T follicular helper cell (primary cell): ENCODE data around the gene SLC25A47.
"Not testable (repeated sequence)": the region's sequence is repeated elsewhere in the genome, so short reads cannot be mapped to it uniquely, and the experiment has no call there.

Source experiments
- DNase-seq: peaks from one replicate; pipeline ENCODE4 v3.0.0-alpha.2; 2020; ENCODE audit warnings: low read depth

Gene SLC25A47

GRCh38 chr14:100289916-100290606, 33.1 kb upstream of the SLC25A47 start:
- DNase-seq: no peak

GRCh38 chr14:100290607-100291304, 32.4 kb upstream of the SLC25A47 start:
- DNase-seq: no peak

- no peak for DNase-seq
Measured at GRCh38 chr14:100291305-100292075, 31.6 kb upstream of the SLC25A47 start.

DNA sequence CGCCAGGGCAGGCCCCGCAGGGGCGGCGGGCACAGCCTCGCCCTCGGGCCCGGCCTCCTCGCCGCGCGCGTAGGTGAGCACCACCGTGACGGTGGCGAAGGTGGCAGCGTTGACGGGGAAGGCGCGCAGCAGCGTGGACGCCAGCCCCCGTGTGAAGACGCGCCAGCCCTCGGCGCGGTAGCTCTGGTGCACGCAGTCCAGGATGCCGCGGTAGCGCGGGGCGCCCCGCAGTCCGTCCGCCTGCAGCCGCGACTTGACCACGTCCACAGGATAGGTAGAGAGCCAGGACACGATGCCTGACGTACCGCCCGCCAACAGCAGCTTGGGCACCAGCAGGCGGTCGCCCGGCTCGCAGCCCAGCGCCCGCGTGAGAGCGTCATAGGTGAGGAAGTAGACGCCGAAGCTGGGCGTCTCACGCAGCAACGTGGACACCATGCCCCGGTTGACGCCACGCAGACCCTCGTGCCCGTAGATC, 30.8 kb upstream of the SLC25A47 start:
- DNase-seq: no peak

- no peak for DNase-seq
Measured at GRCh38 chr14:100292776-100293461, 30.2 kb upstream of the SLC25A47 start.

DNA sequence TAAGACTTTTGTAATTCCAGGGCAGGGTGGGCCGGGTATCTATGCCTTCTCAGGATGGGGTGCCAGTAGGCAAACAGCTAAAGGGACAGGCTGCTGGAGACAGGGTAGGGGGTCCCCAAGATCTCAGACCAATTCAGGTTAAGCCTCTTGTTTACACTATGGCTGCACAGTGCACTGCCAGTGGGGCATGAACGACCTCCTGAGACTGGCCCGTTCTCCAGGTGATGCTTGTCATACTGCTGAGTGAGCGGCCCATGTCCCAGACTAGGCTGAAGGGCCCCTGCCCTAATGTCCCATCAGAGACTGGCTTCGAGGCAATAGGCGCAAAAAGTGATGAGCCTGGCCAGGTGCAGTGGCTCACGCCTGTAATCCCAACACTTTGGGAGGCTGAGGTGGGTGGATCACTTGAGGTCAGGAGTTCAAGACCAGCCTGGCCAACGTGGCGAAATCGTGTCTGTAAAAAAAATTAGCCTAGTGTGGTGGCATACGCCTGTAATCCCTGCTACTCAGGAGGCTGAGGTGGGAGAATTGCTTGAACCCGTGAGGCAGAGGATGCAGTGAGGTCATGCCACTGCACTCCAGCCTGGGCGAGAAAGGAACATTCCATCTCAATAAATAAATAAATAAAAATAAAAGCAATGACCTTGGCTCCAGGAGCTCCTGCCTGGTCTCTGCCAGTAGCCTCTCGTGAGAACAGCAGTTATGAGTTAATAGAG, 29.5 kb upstream of the SLC25A47 start:
- no peak for DNase-seq

- no peak for DNase-seq
Measured at GRCh38 chr14:100294213-100294962, 28.8 kb upstream of the SLC25A47 start.

GRCh38 chr14:100294963-100295330, 28.2 kb upstream of the SLC25A47 start:
- no peak for DNase-seq

DNA sequence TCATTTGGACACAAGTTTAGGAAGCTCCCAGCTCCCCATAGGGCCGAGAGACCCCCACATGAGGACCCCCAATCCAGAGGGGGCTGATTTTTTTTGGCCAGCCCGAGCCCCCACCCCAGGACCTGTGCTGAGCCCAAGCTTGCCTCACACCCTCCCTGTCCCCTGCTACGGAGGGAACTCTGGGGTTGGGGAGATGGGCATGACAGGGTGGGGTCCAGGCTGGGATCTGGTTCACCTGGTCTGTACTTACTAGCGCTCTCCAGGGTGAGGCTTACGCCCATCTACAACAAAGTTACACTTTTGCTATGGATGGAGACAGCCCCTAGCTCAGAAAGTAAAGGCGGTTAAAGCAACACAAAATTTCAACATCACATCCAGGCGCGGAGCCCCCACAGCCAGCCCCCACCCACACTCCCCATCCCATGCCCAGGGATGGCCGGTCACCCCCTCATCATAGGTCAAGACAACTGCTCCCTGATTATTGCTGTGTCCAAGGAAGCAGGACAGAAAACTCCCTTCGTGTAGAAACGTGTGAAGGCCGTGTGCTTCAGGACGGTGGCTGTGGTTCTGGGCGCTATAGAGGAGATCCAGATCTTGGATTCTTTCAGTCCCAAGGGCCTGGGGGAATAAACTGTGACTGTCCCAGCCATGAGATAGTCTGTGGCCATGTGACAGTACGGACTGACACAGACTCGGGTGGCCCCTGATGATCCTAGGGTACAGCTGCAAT, 27.6 kb upstream of the SLC25A47 start:
- DNase-seq: no peak

- no peak for DNase-seq
Measured at GRCh38 chr14:100296106-100296651, 27.0 kb upstream of the SLC25A47 start.

DNA sequence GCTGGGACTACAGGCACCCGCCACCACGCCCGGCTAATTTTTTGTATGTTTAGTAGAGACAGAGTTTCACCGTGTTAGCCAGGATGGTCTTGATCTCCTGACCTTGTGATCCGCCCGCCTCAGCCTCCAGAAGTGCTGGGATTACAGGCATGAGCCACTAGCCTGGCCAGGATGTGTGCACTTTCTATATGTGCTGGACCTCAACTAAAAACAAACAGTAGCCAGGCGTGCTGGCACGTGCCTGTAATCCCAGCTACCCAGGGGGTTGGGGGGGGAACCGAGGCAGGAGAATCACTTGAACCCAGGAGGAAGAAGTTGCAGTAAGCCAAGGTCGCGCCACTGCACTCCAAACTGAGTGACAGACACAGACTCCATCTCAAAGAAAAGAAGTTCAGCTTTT, 26.4 kb upstream of the SLC25A47 start:
- DNase-seq: not testable (repeated sequence)

DNA sequence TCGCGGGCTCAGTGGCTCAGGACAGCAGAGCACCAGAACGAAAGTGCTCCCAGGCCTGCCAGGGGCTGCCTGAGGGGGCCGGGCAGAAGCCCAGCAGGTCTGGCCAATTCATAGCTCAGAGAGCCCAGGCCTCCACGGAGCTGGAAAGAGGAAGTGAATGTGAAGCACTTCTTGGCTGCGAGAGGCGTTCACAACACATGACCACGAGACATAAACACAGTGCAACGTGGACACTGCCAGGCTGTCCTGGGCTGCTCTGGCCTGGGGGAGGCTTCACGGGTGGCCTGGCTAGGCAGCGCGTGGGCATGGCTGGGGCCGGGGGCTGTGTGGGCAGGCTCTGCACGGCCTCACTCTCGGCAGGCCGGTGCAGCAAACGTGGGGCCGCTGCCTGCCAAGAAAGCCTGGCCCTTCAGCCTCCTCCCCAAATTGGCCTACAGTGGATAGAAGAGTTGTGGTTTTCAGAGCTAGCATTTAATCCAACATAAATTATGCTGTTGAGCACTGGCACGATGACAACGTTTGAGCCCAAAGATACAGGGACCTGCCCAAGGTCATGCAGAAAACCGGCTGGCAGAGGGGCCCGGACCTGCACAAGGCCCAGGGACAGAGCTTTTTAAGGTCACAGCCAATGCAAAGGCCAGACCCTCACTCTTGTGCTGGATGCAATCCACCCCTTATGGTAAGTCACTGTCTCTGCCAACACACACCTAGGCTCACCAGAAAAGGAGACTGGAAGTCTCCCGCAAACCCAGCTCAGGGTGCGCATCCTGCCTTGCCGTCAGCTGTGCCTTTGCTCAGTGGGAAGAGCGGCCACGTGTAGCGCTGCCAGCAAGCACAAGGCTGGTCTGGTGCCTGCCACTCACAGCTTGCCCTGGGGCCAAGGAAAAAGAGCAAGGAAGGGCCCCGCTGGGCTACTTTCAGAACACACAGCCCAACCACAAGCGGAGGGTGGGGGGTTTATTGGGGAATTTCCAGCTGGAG, 25.5 kb upstream of the SLC25A47 start:
- DNase-seq: no peak

GRCh38 chr14:100298551-100299237, 24.4 kb upstream of the SLC25A47 start:
- no peak for DNase-seq

DNA sequence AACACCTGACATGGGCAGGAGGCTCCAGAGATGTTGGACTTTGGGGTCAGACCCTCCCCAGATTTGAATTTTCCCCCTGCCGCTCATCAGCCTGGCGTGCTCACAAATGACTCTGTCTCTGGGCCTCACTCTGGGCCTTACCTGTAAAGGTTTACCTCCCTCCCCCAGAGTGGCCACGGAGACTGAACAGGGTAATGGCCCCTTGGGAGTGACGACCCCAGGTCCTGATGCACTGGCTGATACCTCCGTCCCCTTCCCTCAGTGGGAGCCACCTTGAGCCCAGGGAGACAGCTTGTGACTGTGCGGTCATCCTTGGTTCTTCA, 23.9 kb upstream of the SLC25A47 start:
- no peak for DNase-seq

- DNase-seq: no peak
Measured at GRCh38 chr14:100302616-100303015, 20.5 kb upstream of the SLC25A47 start.

GRCh38 chr14:100303179-100303578, 20.0 kb upstream of the SLC25A47 start:
- no peak for DNase-seq

- no peak for DNase-seq
Measured at GRCh38 chr14:100303925-100304324, 19.2 kb upstream of the SLC25A47 start.

DNA sequence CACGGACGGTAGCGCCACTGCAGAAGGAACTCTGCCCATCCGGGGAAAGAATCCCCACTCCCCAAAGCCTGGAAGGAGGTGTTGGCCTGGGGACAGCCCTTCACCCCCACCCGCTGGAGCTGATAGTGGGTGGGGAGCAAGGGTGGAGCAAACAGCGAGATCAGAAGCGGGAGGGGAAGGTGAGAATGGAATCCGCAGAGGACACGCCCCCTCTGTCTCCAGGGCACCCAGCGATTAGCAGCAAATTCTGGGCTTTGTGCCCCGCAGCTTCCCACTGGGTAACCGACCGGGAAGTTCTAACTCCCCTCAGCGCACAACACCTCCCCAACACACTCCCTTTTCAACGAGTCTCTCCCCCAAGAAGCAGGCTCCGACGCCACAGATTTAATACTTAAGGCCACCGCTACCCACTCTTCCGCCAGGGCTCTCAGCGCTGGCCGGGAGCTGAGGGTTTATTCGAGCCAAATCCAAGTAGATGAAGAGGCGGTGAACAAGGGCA, 18.3 kb upstream of the SLC25A47 start:
- DNase-seq: no peak
